ENCODE results near the gene NGEF. TPM values are rescaled to one million over a fixed set of nuclear protein-coding genes. Genes with fewer than 3 reads are reported as not detected.

Gene NGEF
- total and polyA plus RNA-seq, 10 of the 15 experiments (the other 5 are each of a cell fraction or from before 2014, with no cell fraction given), result 0.12 TPM; not detected in 9

- in situ Hi-C loops (cut with MboI) (no loop called here), intact Hi-C loops (cut with micrococcal nuclease; ENCODE audit: unreplicated experiment) (no loop called here)
- no peaks in the 10 kb centered on the region for H4K20me1 ChIP-seq (ENCODE audit: control insufficient read depth, insufficient read depth)
- no TSS peak for BruUV-seq (replicated peaks)
- H3K9me3 ChIP-seq (replicated peaks; ENCODE audit: control insufficient read depth, insufficient read depth, low read length), result no peaks in the 10 kb centered on the region
- RAD21 ChIA-PET (ENCODE audit: unreplicated experiment), result interaction anchor here (1.5 kb wide), 1 partner anchor 14 kb away, joined by 4 read pairs; no protein-coding TSS in a partner anchor
- no peaks in the 10 kb centered on the region for H3K4me1 ChIP-seq (ENCODE audit: control insufficient read depth, insufficient read depth, low read length)
- SMC1A ChIA-PET (ENCODE audit: uncharacterized antibody, unreplicated experiment), result interaction anchor here (0.9 kb wide), 1 partner anchor 14 kb away, joined by 3 read pairs; no protein-coding TSS in a partner anchor
- H3K36me3 ChIP-seq (ENCODE audit: control insufficient read depth in 2 of 2, insufficient read depth in 2 of 2, low read length in 1 of 2), result no peaks in the 10 kb centered on the region
- no peak overlapping the region for H3K9ac ChIP-seq (ENCODE audit: control insufficient read depth, insufficient read depth, low read length)
- no peaks in the 10 kb centered on the region for H3K79me2 ChIP-seq (ENCODE audit: control insufficient read depth, insufficient read depth, low read length)
- FAIRE-seq, result no peak
- H2AFZ ChIP-seq (ENCODE audit: control insufficient read depth, low read depth, low read length), result no peak overlapping the region
- H3K27me3 ChIP-seq (replicated peaks in 1 of 2; ENCODE audit: control insufficient read depth in 2 of 2, insufficient read depth in 2 of 2, low read length in 1 of 2), result peaks cover 0 to 3% of the 10 kb centered on the region in 2 experiments; a peak in 1 of 4 replicates
- CTCF ChIA-PET, result no interaction called here
- POLR2A ChIA-PET, result no interaction called here
- no peak for ATAC-seq
- no peak overlapping the region for H3K4me3 ChIP-seq
- DNase-seq (ENCODE audit: low read depth, low spot score), result no peak
- H3K27ac ChIP-seq (ENCODE audit: control insufficient read depth, insufficient read depth), result no peak overlapping the region
- 0% methylated on average over 3 of the region's 3 CpGs for whole genome bisulfite sequencing (ENCODE audit: insufficient coverage, insufficient replicate concordance, low lambda C conversion rate, missing lambda C conversion rate)
- H3K4me2 ChIP-seq (ENCODE audit: control insufficient read depth, insufficient read depth), result no peak overlapping the region
- TF ChIP-seq NR2F1 (conservative IDR thresholded peaks at IDR 0.05) (no peak), CBX5 (IDR thresholded peaks at IDR 0.05; ENCODE audit: low read depth) (no peak), SRF (IDR thresholded peaks at IDR 0.05; ENCODE audit: low read depth in 2 of 2, low read length in 2 of 2) (no peak), GABPA (IDR thresholded peaks at IDR 0.05; ENCODE audit: low read depth) (no peak), ZBTB11 (CRISPR knock-in tag; IDR thresholded peaks at IDR 0.05) (no peak), BACH1 (IDR thresholded peaks at IDR 0.05; ENCODE audit: borderline replicate concordance) (no peak), RFX5 (IDR thresholded peaks at IDR 0.05; ENCODE audit: low read depth, low read length) (no peak), MTA2 (IDR thresholded peaks at IDR 0.05; ENCODE audit: low read depth) (no peak), EZH2 (IDR thresholded peaks at IDR 0.05; ENCODE audit: borderline replicate concordance, control insufficient read depth, low read depth, low read length) (no peak), SKIL (IDR thresholded peaks at IDR 0.05; ENCODE audit: low read depth, poor library complexity, severe bottlenecking) (no peak), ZBED1 (IDR thresholded peaks at IDR 0.05; ENCODE audit: borderline replicate concordance) (no peak), MYC (IDR thresholded peaks at IDR 0.05; ENCODE audit: insufficient read depth, insufficient read length, insufficient replicate concordance, low read length, severe bottlenecking) (no peak), TCF7 (IDR thresholded peaks at IDR 0.05; ENCODE audit: borderline replicate concordance) (no peak), E2F8 (IDR thresholded peaks at IDR 0.05; ENCODE audit: low read depth, partially characterized antibody) (no peak), JUND (IDR thresholded peaks at IDR 0.05; ENCODE audit: low read depth, low read length) (no peak)
Measured at GRCh38 chr2:232920760-232921159, 92.3 kb downstream of the NGEF start.
